ENCODE results near the gene PRICKLE3.

The PRICKLE3 gene

GRCh38 chrX:49164589-49165360, 21.4 kb downstream of the PRICKLE3 start:
- no peak overlapping the region for H2AFZ ChIP-seq (ENCODE audit: low read depth)
- no peak overlapping the region for H3K27ac ChIP-seq
- no peaks in the 10 kb centered on the region for H3K79me2 ChIP-seq (ENCODE audit: insufficient read depth, low read depth)
- no peaks in the 10 kb centered on the region for H3K36me3 ChIP-seq (ENCODE audit: insufficient read depth)
- H4K20me1 ChIP-seq (ENCODE audit: insufficient read depth) = no peaks in the 10 kb centered on the region
- no peak overlapping the region for H3K9ac ChIP-seq
- no peaks in the 10 kb centered on the region for H3K27me3 ChIP-seq (ENCODE audit: insufficient read depth, low read depth)
- H3K4me2 ChIP-seq = no peak overlapping the region
- H3K4me3 ChIP-seq (IDR thresholded peaks at IDR 0.05; ENCODE audit: insufficient read depth, low read depth, low read length) = no peak overlapping the region
- peaks cover 29% of the 10 kb centered on the region for H3K4me1 ChIP-seq (ENCODE audit: low read depth, poor library complexity, severe bottlenecking)
- TF ChIP-seq CTCF (conservative IDR thresholded peaks at IDR 0.05; ENCODE audit: low read depth, low read length) = no peak

- peak overlapping the region; percentile 55 for H3K27ac ChIP-seq
- H3K9ac ChIP-seq = peak overlapping the region; percentile 51; the same call in 1 of the 2 replicates
- no peaks in the 10 kb centered on the region for H3K27me3 ChIP-seq (ENCODE audit: insufficient read depth, low read depth)
- peak overlapping the region; percentile 63; the same call in 1 of the 2 replicates for H3K4me2 ChIP-seq
- TF ChIP-seq CTCF (conservative IDR thresholded peaks at IDR 0.05; ENCODE audit: low read depth, low read length) = peak; percentile 58
- no peaks in the 10 kb centered on the region for H3K36me3 ChIP-seq (ENCODE audit: insufficient read depth)
- peak overlapping the region; percentile 64; the same call in 1 of the 2 replicates for H2AFZ ChIP-seq (ENCODE audit: low read depth)
- H4K20me1 ChIP-seq (ENCODE audit: insufficient read depth) = no peaks in the 10 kb centered on the region
- H3K79me2 ChIP-seq (ENCODE audit: insufficient read depth, low read depth) = no peaks in the 10 kb centered on the region
- H3K4me3 ChIP-seq (IDR thresholded peaks at IDR 0.05; ENCODE audit: insufficient read depth, low read depth, low read length) = no peak overlapping the region
- peaks cover 19% of the 10 kb centered on the region for H3K4me1 ChIP-seq (ENCODE audit: low read depth, poor library complexity, severe bottlenecking)
Measured at GRCh38 chrX:49163555-49164419, 22.4 kb downstream of the PRICKLE3 start.

GRCh38 chrX:49162620-49163019, 23.6 kb downstream of the PRICKLE3 start, which contains the start of gene MAGIX:
Gene MAGIX (plus strand): TSS chrX:49162758. CDS start chrX:49162890, 132 bp downstream.
- no peak for TF ChIP-seq CTCF (conservative IDR thresholded peaks at IDR 0.05; ENCODE audit: low read depth, low read length)
- H3K36me3 ChIP-seq (ENCODE audit: insufficient read depth) = no peaks in the 10 kb centered on the region
- H2AFZ ChIP-seq (ENCODE audit: low read depth) = peak within 1 kb of the TSS; percentile 64; the same call in 1 of the 2 replicates
- no peak within 1 kb of the TSS; the same call in 1 of the 2 replicates for H3K4me2 ChIP-seq
- no peaks in the 10 kb centered on the region for H3K27me3 ChIP-seq (ENCODE audit: insufficient read depth, low read depth)
- no peak within 1 kb of the TSS for H3K27ac ChIP-seq
- H4K20me1 ChIP-seq (ENCODE audit: insufficient read depth) = no peaks in the 10 kb centered on the region
- no peak within 1 kb of the TSS for H3K4me3 ChIP-seq (IDR thresholded peaks at IDR 0.05; ENCODE audit: insufficient read depth, low read depth, low read length)
- peaks cover 7% of the 10 kb centered on the region for H3K4me1 ChIP-seq (ENCODE audit: low read depth, poor library complexity, severe bottlenecking)
- H3K79me2 ChIP-seq (ENCODE audit: insufficient read depth, low read depth) = no peaks in the 10 kb centered on the region
- H3K9ac ChIP-seq = peak within 1 kb of the TSS; percentile 51; the same call in 1 of the 2 replicates

- H3K4me2 ChIP-seq = no peak overlapping the region
- H4K20me1 ChIP-seq (ENCODE audit: insufficient read depth) = no peaks in the 10 kb centered on the region
- H3K27ac ChIP-seq = no peak overlapping the region
- H3K9ac ChIP-seq = no peak overlapping the region
- TF ChIP-seq CTCF (conservative IDR thresholded peaks at IDR 0.05; ENCODE audit: low read depth, low read length) = no peak
- H3K4me1 ChIP-seq (ENCODE audit: low read depth, poor library complexity, severe bottlenecking) = peaks cover 7% of the 10 kb centered on the region
- no peak overlapping the region for H3K4me3 ChIP-seq (IDR thresholded peaks at IDR 0.05; ENCODE audit: insufficient read depth, low read depth, low read length)
- H2AFZ ChIP-seq (ENCODE audit: low read depth) = no peak overlapping the region
- H3K27me3 ChIP-seq (ENCODE audit: insufficient read depth, low read depth) = no peaks in the 10 kb centered on the region
- no peaks in the 10 kb centered on the region for H3K36me3 ChIP-seq (ENCODE audit: insufficient read depth)
- H3K79me2 ChIP-seq (ENCODE audit: insufficient read depth, low read depth) = no peaks in the 10 kb centered on the region
Measured at GRCh38 chrX:49161632-49162031, 24.5 kb downstream of the PRICKLE3 start.

Measured in KMS-11 (cell line).